ENCODE results near the gene IQCF5. TPM values are rescaled to one million over a fixed set of nuclear protein-coding genes. Genes with fewer than 3 reads are reported as not detected.
"Not testable (repeated sequence)": the region's sequence is repeated elsewhere in the genome, so short reads cannot be mapped to it uniquely, and the experiment has no call there.

The IQCF5 gene
- polyA plus RNA-seq, 1 of the 3 experiments (the other 2 are of a cell fraction): not detected

DNA sequence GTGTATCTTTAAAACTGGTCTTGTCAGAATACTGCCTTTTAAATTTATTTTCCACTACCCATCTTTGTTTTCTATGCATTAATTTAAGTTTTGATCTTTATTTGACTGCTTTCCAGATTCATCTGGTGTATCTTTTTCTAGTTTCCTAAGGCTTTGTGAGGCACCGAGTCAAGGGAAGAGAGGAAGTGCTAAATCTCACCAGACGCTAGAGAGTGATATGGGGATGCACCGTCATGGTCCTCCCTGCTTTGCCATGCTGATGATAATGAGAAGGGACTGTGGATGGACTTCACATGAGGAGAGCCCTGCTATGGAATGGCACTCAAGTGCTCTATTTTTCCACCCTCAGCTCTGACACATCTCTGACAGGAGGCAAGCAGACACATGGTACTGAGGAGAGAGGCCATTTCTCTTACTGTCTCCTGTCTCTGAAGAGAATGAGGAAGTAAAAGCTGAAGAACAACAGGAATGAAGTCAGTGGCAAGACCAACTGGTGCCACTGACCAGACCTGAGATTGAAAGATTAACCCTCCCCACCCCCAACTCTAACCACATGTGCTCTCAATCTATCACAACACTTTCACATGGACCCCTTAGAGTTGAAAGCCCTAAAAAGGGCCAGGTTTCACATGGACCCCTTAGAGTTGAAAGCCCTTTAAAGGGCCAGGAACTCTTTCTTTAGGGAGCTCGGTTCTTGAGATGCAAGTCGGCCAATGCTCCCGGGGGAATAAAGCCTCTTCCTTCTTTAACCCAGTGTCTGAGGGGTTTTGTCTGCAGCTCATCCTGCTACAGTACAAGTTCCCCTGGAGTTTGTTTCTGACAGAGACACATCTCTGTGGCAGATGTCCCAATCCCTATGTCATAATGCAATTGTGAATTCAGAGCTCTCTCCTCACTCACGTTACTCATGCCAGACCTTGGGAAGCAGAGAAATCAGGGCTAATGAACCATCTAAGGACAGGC, 14.4 kb downstream of the IQCF5 start, which contains the start of gene IQCF2:
IQCF2 (plus strand) TSS at position 913 of the 963 bp plus-strand sequence. CDS start 52 bp downstream, outside the sequence.
- H3F3A ChIP-seq (replicated peaks; ENCODE audit: insufficient read depth): no peaks in the 10 kb centered on the region
- H3K36me3 ChIP-seq (replicated peaks in 1 of 2; ENCODE audit: control insufficient read depth in 1 of 2, insufficient read depth in 2 of 2, low read length in 1 of 2): no peaks in the 10 kb centered on the region
- DNase-seq: no peak
- TF ChIP-seq FOXJ3 (CRISPR knock-in tag; IDR thresholded peaks at IDR 0.05) (no peak), GABPA (IDR thresholded peaks at IDR 0.05; ENCODE audit: low read depth) (no peak), TAF1 (IDR thresholded peaks at IDR 0.05; ENCODE audit: borderline replicate concordance, low read depth, low read length) (no peak), POLR2AphosphoS5 (IDR thresholded peaks at IDR 0.05; ENCODE audit: low read depth, low read length) (no peak)
- TF ChIP-seq, protein P1, sequence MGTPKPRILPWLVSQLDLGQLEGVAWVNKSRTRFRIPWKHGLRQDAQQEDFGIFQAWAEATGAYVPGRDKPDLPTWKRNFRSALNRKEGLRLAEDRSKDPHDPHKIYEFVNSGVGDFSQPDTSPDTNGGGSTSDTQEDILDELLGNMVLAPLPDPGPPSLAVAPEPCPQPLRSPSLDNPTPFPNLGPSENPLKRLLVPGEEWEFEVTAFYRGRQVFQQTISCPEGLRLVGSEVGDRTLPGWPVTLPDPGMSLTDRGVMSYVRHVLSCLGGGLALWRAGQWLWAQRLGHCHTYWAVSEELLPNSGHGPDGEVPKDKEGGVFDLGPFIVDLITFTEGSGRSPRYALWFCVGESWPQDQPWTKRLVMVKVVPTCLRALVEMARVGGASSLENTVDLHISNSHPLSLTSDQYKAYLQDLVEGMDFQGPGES (IDR thresholded peaks at IDR 0.05; ENCODE audit: low read depth, low read length): no peak
- TF ChIP-seq, protein P2, sequence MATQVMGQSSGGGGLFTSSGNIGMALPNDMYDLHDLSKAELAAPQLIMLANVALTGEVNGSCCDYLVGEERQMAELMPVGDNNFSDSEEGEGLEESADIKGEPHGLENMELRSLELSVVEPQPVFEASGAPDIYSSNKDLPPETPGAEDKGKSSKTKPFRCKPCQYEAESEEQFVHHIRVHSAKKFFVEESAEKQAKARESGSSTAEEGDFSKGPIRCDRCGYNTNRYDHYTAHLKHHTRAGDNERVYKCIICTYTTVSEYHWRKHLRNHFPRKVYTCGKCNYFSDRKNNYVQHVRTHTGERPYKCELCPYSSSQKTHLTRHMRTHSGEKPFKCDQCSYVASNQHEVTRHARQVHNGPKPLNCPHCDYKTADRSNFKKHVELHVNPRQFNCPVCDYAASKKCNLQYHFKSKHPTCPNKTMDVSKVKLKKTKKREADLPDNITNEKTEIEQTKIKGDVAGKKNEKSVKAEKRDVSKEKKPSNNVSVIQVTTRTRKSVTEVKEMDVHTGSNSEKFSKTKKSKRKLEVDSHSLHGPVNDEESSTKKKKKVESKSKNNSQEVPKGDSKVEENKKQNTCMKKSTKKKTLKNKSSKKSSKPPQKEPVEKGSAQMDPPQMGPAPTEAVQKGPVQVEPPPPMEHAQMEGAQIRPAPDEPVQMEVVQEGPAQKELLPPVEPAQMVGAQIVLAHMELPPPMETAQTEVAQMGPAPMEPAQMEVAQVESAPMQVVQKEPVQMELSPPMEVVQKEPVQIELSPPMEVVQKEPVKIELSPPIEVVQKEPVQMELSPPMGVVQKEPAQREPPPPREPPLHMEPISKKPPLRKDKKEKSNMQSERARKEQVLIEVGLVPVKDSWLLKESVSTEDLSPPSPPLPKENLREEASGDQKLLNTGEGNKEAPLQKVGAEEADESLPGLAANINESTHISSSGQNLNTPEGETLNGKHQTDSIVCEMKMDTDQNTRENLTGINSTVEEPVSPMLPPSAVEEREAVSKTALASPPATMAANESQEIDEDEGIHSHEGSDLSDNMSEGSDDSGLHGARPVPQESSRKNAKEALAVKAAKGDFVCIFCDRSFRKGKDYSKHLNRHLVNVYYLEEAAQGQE (IDR thresholded peaks at IDR 0.05; ENCODE audit: low read depth, low read length): no peak
- H3K4me1 ChIP-seq (ENCODE audit: control insufficient read depth in 1 of 2, insufficient read depth in 2 of 2, low read depth in 1 of 2, low read length in 1 of 2): no peaks in the 10 kb centered on the region
- H3K9me2 ChIP-seq: no peaks in the 10 kb centered on the region
- no peak within 1 kb of the TSS for H3K9ac ChIP-seq
- no peaks in the 10 kb centered on the region; the same call in 1 of the 2 replicates for H3K27me3 ChIP-seq (ENCODE audit: insufficient read depth)
- no peak within 1 kb of the TSS for H2AFZ ChIP-seq (ENCODE audit: low read depth)
- CTCF ChIA-PET: no interaction called here
- 31% methylated on average over 7 of the region's 7 CpGs for WGBS (ENCODE audit: low lambda C conversion rate)
- H3K27ac ChIP-seq (ENCODE audit: low read depth in 2 of 2, low read length in 1 of 2): no peak within 1 kb of the TSS
- H4K20me1 ChIP-seq (ENCODE audit: insufficient read depth): no peaks in the 10 kb centered on the region
- no peak within 1 kb of the TSS for H3K4me3 ChIP-seq (ENCODE audit: low read depth in 2 of 2, low read length in 1 of 2)
- H3K79me2 ChIP-seq (ENCODE audit: insufficient read depth): no peaks in the 10 kb centered on the region
- H3K9me3 ChIP-seq: no peaks in the 10 kb centered on the region
- H3K4me2 ChIP-seq: no peak within 1 kb of the TSS
- POLR2A ChIA-PET: no interaction called here

DNA sequence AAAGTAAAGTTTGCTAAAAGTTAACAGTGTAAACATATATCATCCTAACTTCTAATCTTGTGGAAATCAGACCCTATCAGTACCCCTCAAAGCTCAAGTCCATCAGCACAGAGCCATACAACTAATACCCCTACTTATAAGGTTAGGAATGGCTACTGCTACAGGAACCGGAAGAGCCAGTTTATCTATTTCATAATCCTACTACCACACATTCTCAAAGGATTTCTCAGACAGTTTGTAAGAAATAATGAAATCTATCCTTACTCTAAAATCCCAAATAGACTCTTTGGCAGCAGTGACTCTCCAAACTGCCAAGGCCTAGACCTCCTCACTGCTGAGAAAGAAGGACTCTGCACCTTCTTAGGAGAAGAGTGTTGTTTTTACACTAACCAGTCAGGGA, 20.0 kb downstream of the IQCF5 start:
- WGBS (ENCODE audit: low lambda C conversion rate): 50% methylated on average over 1 of the region's 1 CpG

More for the DNA sequence above, 20.0 kb downstream of the IQCF5 start:
- H3K9me3 ChIP-seq; H3K4me2 ChIP-seq; H3K79me2 ChIP-seq (ENCODE audit: insufficient read depth); H2AFZ ChIP-seq (ENCODE audit: low read depth); H4K20me1 ChIP-seq (ENCODE audit: insufficient read depth); H3K27ac ChIP-seq (ENCODE audit: low read depth in 2 of 2, low read length in 1 of 2); H3F3A ChIP-seq (replicated peaks; ENCODE audit: insufficient read depth); H3K9me2 ChIP-seq; DNase-seq; H3K9ac ChIP-seq; H3K36me3 ChIP-seq (replicated peaks in 1 of 2; ENCODE audit: control insufficient read depth in 1 of 2, insufficient read depth in 2 of 2, low read length in 1 of 2); POLR2A ChIA-PET; H3K27me3 ChIP-seq (ENCODE audit: insufficient read depth); H3K4me1 ChIP-seq (ENCODE audit: control insufficient read depth in 1 of 2, insufficient read depth in 2 of 2, low read depth in 1 of 2, low read length in 1 of 2); CTCF ChIA-PET; H3K4me3 ChIP-seq (ENCODE audit: low read depth in 2 of 2, low read length in 1 of 2): not testable (repeated sequence)
